ENCODE data around the gene DCST1. TPM values are rescaled to one million over a fixed set of nuclear protein-coding genes. Genes with fewer than 3 reads are reported as not detected.

Gene DCST1
- total RNA-seq, 6 experiments from 2014 or later, result not detected

GRCh38 chr1:155044365-155044764 is 10.7 kb downstream of the DCST1 start:
- no peaks in the 10 kb centered on the region for H3K36me3 Mint-ChIP-seq (ENCODE audit: low read depth)
- no peaks in the 10 kb centered on the region for H3K9me3 Mint-ChIP-seq
- no peak overlapping the region for H3K27ac Mint-ChIP-seq
- TF ChIP-seq CTCF (IDR thresholded peaks at IDR 0.05), result no peak
- DNase-seq, result no peak
- H3K27me3 Mint-ChIP-seq (ENCODE audit: insufficient read depth), result peaks cover 4% of the 10 kb centered on the region; the same call in 1 of the 2 replicates
- H3K4me3 Mint-ChIP-seq, result no peak overlapping the region
- H3K4me1 Mint-ChIP-seq (ENCODE audit: low read depth), result peaks cover 22% of the 10 kb centered on the region

- H3K4me3 Mint-ChIP-seq, result peak overlapping the region; percentile 25; the same call in 1 of the 2 replicates
- no peak overlapping the region for H3K27ac Mint-ChIP-seq
- peaks cover 3% of the 10 kb centered on the region; the same call in 1 of the 2 replicates for H3K27me3 Mint-ChIP-seq (ENCODE audit: insufficient read depth)
- peak; percentile 85 for TF ChIP-seq CTCF (IDR thresholded peaks at IDR 0.05)
- H3K36me3 Mint-ChIP-seq (ENCODE audit: low read depth), result no peaks in the 10 kb centered on the region
- DNase-seq, result peak; percentile 73
- peaks cover 28% of the 10 kb centered on the region for H3K4me1 Mint-ChIP-seq (ENCODE audit: low read depth)
- H3K9me3 Mint-ChIP-seq, result no peaks in the 10 kb centered on the region
Measured at GRCh38 chr1:155044812-155045657, 11.4 kb downstream of the DCST1 start.

- Mint-ChIP-seq H3K27ac (no peak overlapping the region; the same call in 1 of the 2 replicates), H3K9me3 (no peaks in the 10 kb centered on the region), H3K36me3 (ENCODE audit: low read depth) (no peaks in the 10 kb centered on the region)
Measured at GRCh38 chr1:155048449-155049334, 15.1 kb downstream of the DCST1 start.

GRCh38 chr1:155049651-155050559 is 16.3 kb downstream of the DCST1 start:
- peak overlapping the region; percentile 85 for H3K4me3 Mint-ChIP-seq
- no peaks in the 10 kb centered on the region for H3K36me3 Mint-ChIP-seq (ENCODE audit: low read depth)
- TF ChIP-seq CTCF (IDR thresholded peaks at IDR 0.05), result no peak
- H3K27ac Mint-ChIP-seq, result peak overlapping the region; percentile 74
- H3K4me1 Mint-ChIP-seq (ENCODE audit: low read depth), result peaks cover 41% of the 10 kb centered on the region
- DNase-seq, result peak; percentile 62
- H3K9me3 Mint-ChIP-seq, result no peaks in the 10 kb centered on the region
- no peaks in the 10 kb centered on the region; the same call in 1 of the 2 replicates for H3K27me3 Mint-ChIP-seq (ENCODE audit: insufficient read depth)

More at GRCh38 chr1:155048449-155049334, 15.1 kb downstream of the DCST1 start:
- Mint-ChIP-seq H3K4me3 (no peak overlapping the region), H3K27me3 (ENCODE audit: insufficient read depth) (no peaks in the 10 kb centered on the region; the same call in 1 of the 2 replicates), H3K4me1 (ENCODE audit: low read depth) (peaks cover 49% of the 10 kb centered on the region)
- TF ChIP-seq CTCF (IDR thresholded peaks at IDR 0.05), result no peak
- DNase-seq, result no peak

Measured in HFFc6 (cell line).